ENCODE measurements around the gene SEC61B. TPM values are rescaled to one million over a fixed set of nuclear protein-coding genes. Genes with fewer than 3 reads are reported as not detected.
"Not testable (repeated sequence)": the region's sequence is repeated elsewhere in the genome, so short reads cannot be mapped to it uniquely, and the experiment has no call there.

Gene SEC61B
- polyA plus RNA-seq, 1 donor, result 136 TPM

DNA sequence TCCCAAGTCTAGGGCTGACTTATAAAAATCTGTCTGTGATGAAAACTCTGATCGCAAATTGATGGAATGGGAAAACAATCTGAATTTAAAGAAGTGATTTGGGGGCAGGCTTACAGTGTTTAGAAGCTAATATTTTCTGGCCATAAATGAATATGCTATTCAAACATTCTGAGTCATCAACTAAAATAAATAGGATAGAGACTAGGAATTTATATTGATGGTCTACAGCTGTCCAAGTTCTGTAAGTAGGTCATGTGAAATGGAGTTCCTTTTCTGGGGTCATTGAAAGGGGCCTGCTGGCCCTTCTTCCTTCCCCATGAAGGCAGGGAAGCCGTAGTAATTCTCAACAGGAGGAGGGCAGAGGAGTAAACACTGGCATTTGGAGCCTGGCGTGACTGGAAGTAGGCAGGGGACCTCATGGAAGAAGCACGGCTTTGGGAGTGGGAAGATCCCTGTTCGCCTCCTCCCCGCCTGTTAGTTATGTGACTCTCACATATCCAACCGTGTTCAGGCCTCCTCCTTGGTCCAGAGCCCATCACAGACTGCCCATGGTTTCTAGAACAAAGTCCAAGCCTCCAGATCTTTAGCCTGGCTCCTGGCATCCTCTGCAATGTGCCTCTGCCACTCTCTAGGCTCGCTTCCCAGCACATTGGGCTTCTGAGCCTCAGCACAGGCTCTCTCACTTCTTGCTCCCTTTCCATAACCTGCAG lies 32.0 kb upstream of the SEC61B start:
- no peak for DNase-seq

DNA sequence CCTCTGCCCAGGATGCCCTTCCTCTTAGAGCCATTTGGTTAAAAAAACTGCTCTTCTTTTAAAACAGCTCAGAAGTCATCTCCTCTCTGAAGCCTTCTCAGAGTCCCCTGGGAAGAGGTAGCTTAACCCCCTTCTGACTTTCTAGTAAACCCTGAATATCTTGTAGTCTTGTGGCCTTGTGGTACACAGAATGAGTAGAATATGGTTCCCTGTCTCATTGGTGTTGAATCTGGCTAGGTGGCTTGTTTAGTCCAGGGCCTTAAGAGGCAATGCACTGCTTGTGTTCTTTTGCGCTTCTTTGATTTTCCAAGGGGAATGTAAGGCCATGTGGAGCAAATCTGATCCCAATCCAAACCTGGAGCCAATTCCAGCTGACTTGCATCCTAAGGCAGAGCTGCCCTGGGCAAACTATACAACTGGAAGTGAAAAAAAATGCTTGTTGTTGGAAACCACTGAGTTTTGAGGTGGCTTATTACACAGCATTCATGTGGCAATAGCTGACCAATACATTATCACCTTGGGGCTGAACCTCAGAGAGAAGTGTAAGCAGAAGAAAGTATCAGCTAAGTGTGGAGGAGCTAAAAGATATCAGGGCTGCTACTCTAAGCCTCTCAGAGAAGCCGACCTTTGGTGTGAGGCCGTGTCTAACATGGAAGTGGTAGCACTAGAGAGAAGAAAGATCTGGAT lies 31.3 kb upstream of the SEC61B start:
- DNase-seq, result no peak

DNA sequence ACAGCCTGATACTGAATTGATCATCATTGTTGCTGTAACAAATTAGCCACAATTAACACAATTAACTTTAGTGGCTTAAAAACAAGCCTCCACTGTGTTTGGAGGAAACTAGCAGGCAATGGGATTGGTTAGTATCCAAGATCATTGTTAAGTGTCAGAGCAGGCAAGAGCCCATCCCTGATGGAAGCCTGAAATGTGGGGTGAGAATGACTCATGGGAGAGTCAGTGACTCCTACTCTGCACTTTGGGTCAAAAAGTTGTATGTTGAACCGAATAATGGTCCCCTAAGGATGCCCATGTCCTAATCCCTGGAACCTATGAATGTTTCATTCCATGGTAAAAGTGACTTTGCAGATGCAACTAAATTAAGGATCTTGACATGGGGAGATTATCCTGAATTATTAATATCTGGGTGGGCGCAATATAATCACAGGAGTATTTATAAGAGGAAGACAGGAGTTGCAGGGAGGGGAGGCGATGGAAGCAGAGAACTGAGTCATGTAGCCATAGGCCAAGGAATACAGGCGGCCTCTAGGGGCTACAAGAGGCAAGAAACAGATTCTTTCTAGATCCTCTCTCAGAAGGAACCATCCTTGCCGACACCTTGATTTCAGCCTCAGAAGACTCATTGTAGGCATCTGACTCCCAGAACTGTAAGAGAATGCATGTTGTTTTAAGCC lies 29.2 kb upstream of the SEC61B start:
- no peak for DNase-seq

DNA sequence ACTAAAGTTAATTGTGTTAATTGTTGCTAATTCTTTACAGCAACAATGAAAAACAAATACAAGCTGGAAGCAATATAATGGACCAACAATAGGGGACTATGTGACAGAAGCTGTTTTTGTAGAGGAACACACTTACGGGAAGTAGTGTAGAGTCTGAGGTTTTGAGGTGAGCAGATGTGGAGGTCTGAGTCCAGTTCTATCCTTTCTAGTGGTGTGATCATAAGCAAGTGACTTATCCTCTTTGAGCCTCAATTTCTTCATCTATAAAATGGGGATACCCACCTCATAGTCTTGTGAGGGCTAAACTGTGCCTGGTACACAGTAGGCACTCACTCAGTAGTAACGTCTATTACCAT lies 28.6 kb upstream of the SEC61B start:
- no peak for DNase-seq

DNA sequence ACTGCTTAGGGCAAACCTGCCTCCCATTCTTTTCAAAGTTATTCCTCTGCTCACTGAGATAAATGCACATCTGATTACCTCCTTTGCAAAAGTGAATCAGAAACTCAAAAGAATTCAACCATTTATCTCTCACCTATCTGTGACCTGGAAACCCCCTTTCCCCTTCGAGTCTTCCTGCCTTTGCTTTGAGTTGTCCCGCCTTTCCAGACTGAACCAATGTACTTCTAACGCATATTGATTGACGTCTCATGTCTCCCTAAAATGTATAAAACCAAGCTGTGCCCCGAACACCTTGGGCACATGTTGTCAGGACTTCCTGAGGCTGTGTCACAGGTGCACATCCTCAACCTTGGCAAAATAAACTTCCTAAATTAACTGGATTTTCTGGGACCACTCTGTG lies 25.6 kb upstream of the SEC61B start:
- not testable (repeated sequence) for DNase-seq

DNA sequence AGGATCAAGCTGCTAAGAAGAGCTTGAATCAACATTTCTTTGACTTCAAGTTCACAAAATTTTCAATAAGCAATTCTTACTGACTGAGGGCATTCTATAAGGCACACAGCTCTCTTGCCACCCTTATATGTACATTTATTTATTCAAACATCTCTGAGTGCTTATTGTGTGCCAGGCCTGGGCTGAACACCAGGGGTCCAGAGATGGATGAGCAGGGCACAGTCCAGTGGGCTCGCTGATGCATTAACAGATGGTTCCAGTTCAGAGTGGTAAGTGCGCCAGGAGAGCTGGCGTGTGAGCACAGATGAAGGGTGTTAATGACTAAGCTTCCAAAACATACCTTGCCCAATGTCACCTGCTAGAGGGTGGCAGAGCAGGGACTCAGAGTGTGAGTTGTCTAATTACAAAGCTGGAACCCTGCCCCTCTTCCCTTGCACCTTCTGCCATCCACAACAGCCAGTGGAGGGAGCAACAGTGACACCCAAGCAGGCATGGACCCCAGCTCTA lies 24.9 kb upstream of the SEC61B start:
- no peak for DNase-seq

DNA sequence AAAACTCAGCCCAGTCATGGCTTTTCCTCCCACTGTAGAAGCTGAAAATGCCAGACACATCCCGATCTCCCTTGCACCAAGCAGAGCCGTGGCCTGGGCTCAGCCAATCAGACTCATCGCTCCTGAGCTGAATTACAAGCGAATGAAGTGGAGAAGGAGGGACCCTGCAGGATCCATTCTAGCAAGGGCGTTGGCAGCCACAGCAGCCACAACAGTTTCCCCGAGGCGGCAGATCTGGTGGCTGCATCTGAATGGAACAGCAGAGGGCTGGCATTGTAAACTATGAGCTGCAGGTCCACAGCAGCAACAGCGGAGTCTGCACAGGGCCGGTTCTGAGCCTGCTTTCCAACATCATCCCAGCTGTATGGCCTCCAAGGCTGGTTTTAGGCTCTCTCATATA lies 24.1 kb upstream of the SEC61B start:
- DNase-seq, result no peak

DNA sequence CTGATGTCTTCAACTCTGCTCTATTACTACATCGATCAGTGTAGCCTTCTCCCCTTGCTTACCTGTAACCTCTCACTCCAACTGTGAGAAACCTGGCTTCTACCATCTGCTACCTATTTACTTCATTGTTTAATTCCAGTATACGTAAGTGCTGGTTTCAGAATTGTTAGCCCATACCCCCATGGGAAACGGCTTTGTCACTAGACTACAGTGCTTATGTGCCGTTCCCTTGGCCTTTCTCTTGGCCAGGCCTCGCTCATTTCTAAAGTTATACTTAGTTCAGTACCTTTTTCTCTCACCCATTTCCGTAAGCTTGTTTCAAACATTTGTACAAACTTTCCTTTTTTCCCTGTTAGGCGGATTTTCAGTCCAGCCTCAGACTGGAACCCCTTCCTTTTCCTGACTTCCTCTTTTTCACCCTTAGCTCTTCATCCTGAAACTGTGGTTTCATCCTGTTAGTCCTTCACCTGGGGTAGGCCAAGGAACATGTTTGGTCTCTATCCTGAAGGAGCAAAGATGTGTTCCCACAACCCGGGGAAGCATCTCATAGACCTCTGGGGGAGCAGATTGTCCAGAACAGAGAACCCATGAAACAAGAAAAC lies 22.0 kb upstream of the SEC61B start:
- no peak for DNase-seq

DNA sequence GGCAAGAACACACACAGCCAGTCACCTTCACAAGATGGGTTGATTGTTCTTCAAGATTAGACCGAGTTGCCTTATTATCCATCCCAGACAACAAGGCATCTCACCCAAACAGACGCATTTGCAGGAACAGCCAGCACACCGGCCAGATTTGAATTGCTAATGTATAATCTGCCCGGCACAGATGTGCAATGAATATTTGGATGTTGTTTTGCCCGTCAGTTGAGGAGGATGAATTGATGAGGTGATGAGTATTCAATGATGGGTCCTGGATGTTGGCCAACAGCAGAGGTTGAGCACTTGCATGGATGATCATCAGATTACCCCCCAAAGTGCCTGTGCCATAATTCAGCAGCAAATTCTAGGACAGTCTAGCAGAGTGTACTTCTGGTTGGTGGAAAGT lies 20.5 kb upstream of the SEC61B start:
- no peak for DNase-seq

DNA sequence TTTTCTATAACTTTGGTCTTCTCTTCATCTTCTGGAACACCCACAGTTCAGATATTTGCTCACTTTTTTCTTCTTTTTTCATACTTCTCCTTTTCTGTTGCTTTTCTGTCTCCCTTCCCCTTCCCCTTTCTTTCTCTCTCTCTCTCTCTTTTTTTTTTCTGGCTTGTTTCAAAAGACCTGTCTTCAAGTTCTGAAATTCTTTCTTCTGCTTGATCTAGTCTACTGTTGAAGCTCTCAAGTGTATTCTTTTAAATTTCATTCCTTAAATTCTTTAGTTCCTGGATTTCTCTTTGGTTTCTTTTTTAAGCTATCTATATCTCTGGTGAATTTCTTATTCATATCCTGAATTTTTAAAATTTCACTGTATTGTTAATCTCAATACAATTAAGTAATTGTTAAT lies 11.5 kb upstream of the SEC61B start:
- no peak for DNase-seq

DNA sequence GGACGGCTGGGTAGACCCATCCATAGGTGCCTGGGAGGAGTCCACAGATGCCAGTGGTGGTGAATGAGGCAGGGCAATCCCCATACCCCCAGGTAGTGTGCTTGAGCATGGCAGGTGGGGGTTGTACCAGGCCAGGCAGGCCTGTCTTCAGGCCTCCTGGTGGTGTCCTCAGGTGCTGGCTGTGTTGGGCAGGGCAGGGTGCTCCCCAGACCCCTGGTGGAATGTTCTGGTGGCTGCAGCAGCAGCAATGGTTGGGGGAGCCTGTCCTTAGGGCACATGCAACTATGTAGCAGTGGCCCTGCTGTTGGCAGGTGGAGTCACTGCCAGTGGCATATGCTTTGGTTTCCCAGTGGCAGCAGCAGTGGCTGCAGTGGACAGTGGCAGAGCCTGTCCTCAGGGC lies 10.3 kb upstream of the SEC61B start:
- no peak for DNase-seq

DNA sequence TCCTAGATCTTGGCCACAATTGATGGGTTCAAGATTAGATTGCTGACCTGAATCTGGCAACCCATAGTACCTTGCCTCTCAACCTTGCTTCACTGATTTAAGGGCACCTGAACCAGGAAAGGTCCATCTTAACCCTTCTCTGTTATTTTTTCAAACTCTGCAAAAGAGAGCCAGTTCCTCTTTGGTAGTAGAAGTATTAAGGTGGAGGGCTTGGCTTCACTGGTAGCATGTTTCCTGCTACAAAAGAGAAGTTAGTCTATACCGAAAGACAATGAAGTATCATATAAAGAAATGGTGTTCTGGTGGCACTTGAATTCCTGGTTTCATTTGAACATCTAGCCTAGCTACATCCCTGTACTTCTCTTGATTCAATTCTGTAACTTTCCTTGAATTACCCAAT lies 8.9 kb upstream of the SEC61B start:
- no peak for DNase-seq

DNA sequence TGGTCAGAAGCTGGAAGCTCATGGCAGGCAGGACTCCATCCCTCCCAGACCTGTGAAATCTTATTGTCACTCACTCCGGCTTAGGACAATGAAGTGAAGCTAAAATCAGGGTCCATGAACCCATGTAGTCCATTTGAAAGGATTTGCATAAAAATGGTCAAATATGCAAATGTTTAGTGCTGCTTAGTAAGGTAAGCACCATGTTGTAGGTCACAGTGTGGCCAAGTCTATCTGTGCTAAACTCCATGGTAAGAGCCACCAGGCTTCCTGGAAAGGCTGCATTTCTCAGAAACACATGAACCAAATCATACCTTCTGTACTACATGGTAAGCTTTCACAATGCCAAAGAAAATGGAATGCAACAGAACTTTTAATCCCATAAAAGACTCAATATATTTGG lies 6.0 kb upstream of the SEC61B start:
- no peak for DNase-seq

DNA sequence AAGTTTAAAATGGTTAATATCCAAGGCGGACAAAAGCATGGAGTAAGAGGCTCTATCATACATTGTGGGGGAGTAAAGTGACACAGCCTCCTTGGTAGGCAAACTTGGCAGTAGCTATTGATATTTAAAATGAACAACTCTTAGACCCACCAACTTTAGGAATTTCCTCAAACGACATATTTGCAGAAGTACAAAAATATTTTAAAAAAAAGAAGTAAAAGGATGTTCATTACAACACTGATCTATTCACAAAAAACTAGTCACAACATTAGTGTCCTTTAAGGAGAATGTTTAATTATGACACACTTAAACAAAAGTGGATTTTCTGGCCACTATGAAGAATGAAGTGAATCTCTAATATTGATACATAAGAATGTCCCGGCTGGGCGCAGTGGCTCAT lies 2.1 kb upstream of the SEC61B start:
- DNase-seq, result no peak

DNA sequence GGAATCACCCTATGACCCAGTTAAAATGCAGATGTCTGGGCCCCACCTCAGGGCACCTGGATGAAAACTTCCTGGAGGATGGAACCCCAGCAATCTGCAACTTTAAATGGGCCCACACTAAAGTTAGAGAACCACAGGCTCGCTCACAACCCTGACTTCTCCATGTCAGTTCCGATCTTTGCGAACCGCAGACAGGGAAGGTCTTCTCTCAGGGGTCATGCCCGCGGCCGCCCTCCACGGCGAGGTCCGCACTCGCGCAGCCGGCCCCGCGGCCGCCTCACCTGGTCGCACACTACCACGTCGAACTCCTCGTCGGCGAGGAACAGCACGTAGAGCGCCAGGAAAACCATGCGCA lies 839 bp upstream of the SEC61B start:
- no peak for DNase-seq

DNA sequence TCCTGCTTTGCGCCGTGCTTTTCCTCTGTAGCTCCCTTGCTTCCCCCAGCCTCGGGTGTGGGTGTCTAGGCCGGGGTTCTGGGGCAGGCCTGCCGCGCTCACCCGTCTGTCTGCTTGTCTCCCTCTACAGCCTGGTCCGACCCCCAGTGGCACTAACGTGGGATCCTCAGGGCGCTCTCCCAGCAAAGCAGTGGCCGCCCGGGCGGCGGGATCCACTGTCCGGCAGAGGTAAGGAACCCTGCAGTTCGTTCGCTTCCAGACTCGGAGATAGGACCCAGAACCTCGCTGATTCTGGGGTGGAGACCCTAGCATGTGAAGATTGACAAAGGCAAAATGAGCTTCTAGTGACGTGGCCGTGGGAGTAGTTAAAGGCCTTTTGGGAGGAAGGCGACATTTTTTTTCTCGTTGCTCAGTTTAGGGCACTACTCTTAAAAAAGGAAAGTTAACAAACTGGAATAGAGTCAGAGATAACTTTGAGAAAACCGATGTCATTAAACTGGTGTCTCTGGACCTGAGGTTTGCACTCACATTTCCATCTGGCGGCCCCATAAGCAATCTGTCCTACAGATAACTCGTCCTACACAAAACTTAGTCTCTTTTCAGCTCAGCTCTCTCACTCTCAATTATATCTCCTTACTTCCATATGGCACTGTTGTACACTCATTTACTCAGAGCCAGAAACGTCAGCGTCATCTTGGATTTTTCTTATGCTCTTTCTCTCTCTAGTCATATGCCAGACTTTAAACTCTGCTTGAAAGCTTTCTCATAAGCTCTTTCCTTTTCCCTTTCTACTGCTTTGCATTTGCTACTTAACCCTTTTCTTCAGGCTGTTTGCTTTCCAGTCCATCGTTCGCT lies 561 bp downstream of the SEC61B start:
- peak; percentile 28 for DNase-seq

DNA sequence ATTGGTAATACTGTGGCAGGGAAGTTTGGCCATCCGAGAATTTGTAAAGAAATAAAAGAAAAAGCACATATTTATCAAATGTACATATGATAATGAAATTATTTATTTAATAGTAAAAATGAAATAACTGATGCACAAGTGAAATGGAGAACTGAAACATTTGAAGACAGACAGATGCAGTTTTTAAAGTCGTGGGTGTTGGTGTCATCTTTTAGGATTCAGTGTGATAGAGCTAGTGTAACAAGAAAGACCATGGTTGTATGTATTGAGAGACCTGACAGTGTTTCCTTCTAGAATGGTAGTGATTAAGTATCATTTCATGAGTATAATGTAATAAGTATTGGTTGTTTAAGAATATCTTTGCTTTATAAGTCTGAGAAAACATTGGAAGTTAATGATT lies 2.4 kb downstream of the SEC61B start:
- DNase-seq, result no peak

DNA sequence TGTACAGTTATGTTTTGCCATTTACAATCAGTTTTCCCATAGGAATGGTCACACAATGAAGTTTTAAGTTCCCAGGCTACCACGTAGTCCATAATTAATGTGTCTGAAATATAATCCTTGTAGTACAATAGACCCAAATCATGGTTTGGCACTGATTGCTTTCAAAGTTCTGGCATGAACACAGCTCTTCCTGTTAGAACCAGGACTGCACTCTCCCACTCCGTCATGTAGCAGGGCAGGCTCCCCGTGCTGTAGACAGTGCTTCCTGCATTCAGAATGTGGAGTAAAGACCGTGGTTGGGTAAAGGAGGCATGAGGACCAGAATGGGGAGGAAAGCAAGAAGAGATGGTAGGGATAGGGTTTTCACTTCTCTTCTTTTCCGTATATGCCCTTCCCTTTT lies 4.0 kb downstream of the SEC61B start:
- no peak for DNase-seq

DNA sequence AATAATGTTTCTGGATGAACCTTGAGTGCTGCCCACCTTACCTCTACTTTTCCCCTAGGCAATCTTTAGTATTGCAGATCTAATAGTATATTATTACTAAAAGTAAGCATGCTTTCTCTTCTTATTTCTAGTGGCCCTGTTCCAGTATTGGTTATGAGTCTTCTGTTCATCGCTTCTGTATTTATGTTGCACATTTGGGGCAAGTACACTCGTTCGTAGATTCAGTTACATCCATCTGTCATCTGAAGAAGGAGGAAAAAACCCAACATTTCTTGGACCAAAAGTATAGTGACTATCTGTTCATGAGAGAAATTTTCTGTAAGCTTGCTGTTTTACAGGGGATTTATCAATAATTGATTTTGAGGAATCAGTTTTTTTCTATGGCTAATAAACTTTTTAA lies 8.1 kb downstream of the SEC61B start:
- no peak for DNase-seq

DNA sequence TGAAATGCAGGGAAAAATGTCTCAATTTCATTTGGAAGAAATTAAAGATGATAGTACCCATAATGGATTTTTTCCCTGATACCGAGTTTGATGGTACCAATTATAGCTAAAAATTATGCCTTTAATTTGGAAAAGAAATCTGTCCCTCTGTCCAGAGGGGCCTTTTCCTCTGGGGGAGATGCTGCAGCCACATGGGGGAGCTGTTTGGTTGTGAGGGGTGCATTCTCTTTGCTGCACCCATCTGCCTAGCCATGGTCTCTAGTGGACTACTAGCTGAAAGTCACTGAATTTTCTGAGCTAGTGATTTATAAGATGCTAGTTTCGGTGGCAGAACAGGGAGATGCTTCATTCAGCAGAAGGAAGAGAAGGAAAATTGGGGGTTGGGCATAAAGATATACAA lies 9.6 kb downstream of the SEC61B start:
- no peak for DNase-seq

DNA sequence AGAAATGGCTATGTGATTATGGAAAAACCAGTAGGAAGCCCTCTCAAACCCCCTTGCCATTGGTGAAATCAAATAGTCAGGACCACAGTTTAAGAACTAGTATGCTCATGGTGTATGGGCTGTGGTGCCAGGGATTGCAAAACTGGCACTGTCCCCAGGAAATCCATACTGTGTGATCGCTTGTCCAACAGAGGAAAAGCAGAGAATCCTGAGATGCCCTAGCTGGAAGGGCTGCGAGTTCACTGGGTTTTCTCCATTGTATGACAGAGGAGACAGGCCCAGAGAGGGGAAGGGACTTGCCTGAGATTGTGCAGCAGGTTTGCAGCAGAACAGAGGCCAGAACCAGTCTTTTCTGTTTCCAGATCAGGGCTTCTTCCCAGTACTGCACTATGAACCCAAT lies 12.5 kb downstream of the SEC61B start:
- no peak for DNase-seq

DNA sequence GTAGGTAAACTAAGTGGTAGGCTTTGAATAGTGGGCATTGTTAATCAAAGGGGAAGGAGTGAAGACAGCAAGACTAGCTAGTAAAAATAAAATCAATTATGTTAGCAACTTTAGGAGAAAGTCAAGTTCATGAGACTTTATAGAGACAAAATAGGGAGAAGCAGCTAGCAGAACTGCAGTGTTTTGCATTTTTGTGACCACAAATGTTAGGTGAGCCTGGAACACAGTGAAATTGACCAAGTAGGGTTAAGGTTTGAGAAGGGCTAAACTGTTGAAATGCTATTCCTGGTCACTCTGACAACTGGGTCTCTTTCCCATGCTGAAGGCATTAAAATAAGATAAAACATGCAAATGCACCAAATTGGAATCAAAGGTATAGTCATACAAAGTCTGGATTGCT lies 13.0 kb downstream of the SEC61B start:
- no peak for DNase-seq
